Measurements from ENCODE around the gene FAM83B.

Gene FAM83B

GRCh38 chr6:54916858-54917257, 70.3 kb downstream of the FAM83B start:
- no peak for ATAC-seq
- no peak for TF ChIP-seq ZNF565 (CRISPR knock-in tag; conservative IDR thresholded peaks at IDR 0.05; ENCODE audit: low read depth)
- no peak for TF ChIP-seq ZNF8 (CRISPR knock-in tag; IDR thresholded peaks at IDR 0.05)
- no peak for TF ChIP-seq ZC3H10 (CRISPR knock-in tag; IDR thresholded peaks at IDR 0.05)
- TF ChIP-seq ZFP3 (CRISPR knock-in tag; IDR thresholded peaks at IDR 0.05) = no peak
- no peak for TF ChIP-seq ZNF70 (CRISPR knock-in tag; IDR thresholded peaks at IDR 0.05)
- no peak for TF ChIP-seq POU6F1 (CRISPR knock-in tag; IDR thresholded peaks at IDR 0.05; ENCODE audit: borderline replicate concordance, low read depth)
- no peak for TF ChIP-seq ARNTL (CRISPR knock-in tag; IDR thresholded peaks at IDR 0.05; ENCODE audit: borderline replicate concordance, low read depth)
- no peak for TF ChIP-seq SNAI2 (CRISPR knock-in tag; IDR thresholded peaks at IDR 0.05)
- no peak for TF ChIP-seq ISL1 (CRISPR knock-in tag; IDR thresholded peaks at IDR 0.05)

DNA sequence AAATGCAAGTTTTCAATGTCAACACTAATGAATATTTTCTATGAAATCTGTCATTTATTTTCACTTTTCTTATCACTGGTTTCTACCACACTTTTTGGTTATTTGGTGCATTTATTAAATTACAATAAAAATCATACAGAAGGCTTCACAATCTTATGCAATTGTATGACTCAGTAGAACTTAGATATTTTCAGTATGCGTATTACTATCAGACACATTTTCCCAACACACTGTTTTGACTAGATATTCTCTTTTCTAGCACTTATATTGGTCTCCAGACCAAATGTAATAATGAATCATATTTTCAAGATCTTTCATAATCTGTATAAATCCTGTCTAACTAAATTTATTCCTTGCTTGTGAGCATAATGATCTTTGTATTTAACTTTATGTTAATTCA, 74.1 kb downstream of the FAM83B start:
- ATAC-seq = no peak
- TF ChIP-seq ISL1 (CRISPR knock-in tag; IDR thresholded peaks at IDR 0.05) (no peak), ZNF70 (CRISPR knock-in tag; IDR thresholded peaks at IDR 0.05) (no peak), POU6F1 (CRISPR knock-in tag; IDR thresholded peaks at IDR 0.05; ENCODE audit: borderline replicate concordance, low read depth) (no peak), ESRRG (CRISPR knock-in tag; IDR thresholded peaks at IDR 0.05) (no peak), CSDC2 (CRISPR knock-in tag; IDR thresholded peaks at IDR 0.05) (no peak), PPARA (CRISPR knock-in tag; IDR thresholded peaks at IDR 0.05; ENCODE audit: borderline replicate concordance) (no peak), SNAI2 (CRISPR knock-in tag; IDR thresholded peaks at IDR 0.05) (no peak), TOX (CRISPR knock-in tag; IDR thresholded peaks at IDR 0.05; ENCODE audit: borderline replicate concordance) (no peak), TCF4 (CRISPR knock-in tag; IDR thresholded peaks at IDR 0.05; ENCODE audit: borderline replicate concordance) (no peak), BACH2 (CRISPR knock-in tag; IDR thresholded peaks at IDR 0.05; ENCODE audit: borderline replicate concordance) (no peak), ZNF8 (CRISPR knock-in tag; IDR thresholded peaks at IDR 0.05) (no peak), OSR1 (CRISPR knock-in tag; IDR thresholded peaks at IDR 0.05) (no peak), ZNF565 (CRISPR knock-in tag; conservative IDR thresholded peaks at IDR 0.05; ENCODE audit: low read depth) (no peak), ZFP30 (CRISPR knock-in tag; IDR thresholded peaks at IDR 0.05) (no peak)
- TF ChIP-seq, protein P1, sequence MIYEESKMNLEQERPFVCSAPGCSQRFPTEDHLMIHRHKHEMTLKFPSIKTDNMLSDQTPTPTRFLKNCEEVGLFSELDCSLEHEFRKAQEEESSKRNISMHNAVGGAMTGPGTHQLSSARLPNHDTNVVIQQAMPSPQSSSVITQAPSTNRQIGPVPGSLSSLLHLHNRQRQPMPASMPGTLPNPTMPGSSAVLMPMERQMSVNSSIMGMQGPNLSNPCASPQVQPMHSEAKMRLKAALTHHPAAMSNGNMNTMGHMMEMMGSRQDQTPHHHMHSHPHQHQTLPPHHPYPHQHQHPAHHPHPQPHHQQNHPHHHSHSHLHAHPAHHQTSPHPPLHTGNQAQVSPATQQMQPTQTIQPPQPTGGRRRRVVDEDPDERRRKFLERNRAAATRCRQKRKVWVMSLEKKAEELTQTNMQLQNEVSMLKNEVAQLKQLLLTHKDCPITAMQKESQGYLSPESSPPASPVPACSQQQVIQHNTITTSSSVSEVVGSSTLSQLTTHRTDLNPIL (CRISPR knock-in tag; IDR thresholded peaks at IDR 0.05; ENCODE audit: low read depth) = no peak
- TF ChIP-seq, protein P2, sequence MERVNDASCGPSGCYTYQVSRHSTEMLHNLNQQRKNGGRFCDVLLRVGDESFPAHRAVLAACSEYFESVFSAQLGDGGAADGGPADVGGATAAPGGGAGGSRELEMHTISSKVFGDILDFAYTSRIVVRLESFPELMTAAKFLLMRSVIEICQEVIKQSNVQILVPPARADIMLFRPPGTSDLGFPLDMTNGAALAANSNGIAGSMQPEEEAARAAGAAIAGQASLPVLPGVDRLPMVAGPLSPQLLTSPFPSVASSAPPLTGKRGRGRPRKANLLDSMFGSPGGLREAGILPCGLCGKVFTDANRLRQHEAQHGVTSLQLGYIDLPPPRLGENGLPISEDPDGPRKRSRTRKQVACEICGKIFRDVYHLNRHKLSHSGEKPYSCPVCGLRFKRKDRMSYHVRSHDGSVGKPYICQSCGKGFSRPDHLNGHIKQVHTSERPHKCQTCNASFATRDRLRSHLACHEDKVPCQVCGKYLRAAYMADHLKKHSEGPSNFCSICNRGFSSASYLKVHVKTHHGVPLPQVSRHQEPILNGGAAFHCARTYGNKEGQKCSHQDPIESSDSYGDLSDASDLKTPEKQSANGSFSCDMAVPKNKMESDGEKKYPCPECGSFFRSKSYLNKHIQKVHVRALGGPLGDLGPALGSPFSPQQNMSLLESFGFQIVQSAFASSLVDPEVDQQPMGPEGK (CRISPR knock-in tag; IDR thresholded peaks at IDR 0.05; ENCODE audit: borderline replicate concordance) = no peak
- TF ChIP-seq, protein P3, sequence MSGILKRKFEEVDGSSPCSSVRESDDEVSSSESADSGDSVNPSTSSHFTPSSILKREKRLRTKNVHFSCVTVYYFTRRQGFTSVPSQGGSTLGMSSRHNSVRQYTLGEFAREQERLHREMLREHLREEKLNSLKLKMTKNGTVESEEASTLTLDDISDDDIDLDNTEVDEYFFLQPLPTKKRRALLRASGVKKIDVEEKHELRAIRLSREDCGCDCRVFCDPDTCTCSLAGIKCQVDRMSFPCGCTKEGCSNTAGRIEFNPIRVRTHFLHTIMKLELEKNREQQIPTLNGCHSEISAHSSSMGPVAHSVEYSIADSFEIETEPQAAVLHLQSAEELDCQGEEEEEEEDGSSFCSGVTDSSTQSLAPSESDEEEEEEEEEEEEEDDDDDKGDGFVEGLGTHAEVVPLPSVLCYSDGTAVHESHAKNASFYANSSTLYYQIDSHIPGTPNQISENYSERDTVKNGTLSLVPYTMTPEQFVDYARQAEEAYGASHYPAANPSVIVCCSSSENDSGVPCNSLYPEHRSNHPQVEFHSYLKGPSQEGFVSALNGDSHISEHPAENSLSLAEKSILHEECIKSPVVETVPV (CRISPR knock-in tag; IDR thresholded peaks at IDR 0.05) = no peak

GRCh38 chr6:54921891-54922290, 75.3 kb downstream of the FAM83B start:
- TF ChIP-seq TOX (CRISPR knock-in tag; IDR thresholded peaks at IDR 0.05; ENCODE audit: borderline replicate concordance) (no peak), PPARA (CRISPR knock-in tag; IDR thresholded peaks at IDR 0.05; ENCODE audit: borderline replicate concordance) (no peak), TSHZ2 (CRISPR knock-in tag; IDR thresholded peaks at IDR 0.05) (no peak), CSDC2 (CRISPR knock-in tag; IDR thresholded peaks at IDR 0.05) (no peak), ZNF70 (CRISPR knock-in tag; IDR thresholded peaks at IDR 0.05) (no peak), ZNF8 (CRISPR knock-in tag; IDR thresholded peaks at IDR 0.05) (no peak), ZFP30 (CRISPR knock-in tag; IDR thresholded peaks at IDR 0.05) (no peak), SNAI2 (CRISPR knock-in tag; IDR thresholded peaks at IDR 0.05) (no peak)
- TF ChIP-seq, protein P2 (CRISPR knock-in tag; IDR thresholded peaks at IDR 0.05; ENCODE audit: borderline replicate concordance) = no peak
- no peak for ATAC-seq
